Activated CD4-positive, CD25-positive, alpha-beta regulatory T cell treated with anti-CD3 and anti-CD28 coated beads, Interleukin-2, amount 50 U/mL, for 24 hours (primary cell): ENCODE data around the gene ETV7.
"Not testable (repeated sequence)": the region's sequence is repeated elsewhere in the genome, so short reads cannot be mapped to it uniquely, and the experiment has no call there.

Source experiments
- ATAC-seq, 2 donors: fragments of 150-1000 bp; cut with Tn5 transposase; one replicate each; pipeline ENCODE4 v1.10.0; 2021; ENCODE audit warnings: mild to moderate bottlenecking in 1 of 2, moderate library complexity in 1 of 2

The ETV7 gene

GRCh38 chr6:36383606-36384005, 3.9 kb downstream of the ETV7 start:
- peak; percentile 79 to 83 for ATAC-seq

DNA sequence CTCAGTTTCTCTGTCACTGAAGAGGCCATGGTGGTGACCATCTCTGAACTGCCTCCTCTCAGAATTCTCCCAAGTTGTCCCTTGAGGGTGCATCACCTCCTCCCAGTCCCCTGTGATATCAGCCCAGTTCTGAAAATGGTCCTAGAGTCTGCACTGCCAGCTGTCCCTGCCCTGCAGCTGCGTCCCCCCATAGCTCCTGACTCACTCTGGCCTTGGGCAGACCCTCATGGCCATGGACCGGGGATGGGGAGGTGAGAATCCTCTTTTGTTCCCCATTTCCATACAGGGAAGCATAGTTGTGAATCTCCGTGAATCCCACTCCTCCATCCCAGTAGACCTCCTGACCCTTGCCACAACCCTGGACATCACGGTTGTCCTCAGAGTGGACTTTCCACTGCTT, 4.5 kb downstream of the ETV7 start:
- no peak for ATAC-seq

DNA sequence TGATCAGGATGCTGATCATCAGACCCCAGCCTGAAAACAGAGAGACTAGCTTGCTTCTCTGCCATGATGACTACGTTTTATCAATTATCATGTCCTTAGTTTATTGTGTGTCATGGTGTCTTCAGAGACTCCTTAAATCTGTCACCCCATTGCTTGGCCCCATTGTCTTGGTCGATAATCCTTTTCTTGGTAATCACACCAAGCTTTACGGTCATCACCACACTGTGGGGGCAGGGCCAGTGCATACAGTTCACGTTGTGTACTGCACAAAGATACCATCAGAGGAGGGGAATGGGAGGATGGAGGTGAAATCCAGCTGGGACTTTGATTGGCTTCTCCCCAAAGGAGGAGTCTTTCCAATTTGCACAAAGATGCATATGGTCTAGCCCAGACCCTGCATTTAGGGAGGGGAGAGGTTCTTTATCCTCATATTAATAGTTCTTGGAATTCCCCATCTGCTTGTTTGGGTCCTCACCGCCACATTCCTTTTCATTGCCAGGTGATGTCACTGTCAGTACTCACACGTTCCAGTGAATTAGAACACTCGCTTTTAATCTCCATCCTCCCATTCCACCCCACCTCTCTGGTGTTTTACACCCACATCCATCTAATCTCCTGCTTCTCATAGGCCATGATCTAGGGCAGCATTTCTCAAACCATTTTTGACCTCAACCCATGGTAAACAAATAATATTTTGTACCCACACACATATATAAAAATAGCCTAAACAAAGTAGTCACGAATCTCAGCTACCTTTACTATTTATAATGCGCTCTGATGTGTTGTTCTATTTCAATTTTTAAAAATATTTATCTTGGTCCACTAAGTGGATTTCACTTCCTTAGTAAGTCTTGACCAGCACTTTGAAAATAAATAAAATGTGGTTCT, 5.7 kb downstream of the ETV7 start:
- no peak for ATAC-seq

GRCh38 chr6:36380166-36380565, 7.3 kb downstream of the ETV7 start:
- no peak for ATAC-seq

DNA sequence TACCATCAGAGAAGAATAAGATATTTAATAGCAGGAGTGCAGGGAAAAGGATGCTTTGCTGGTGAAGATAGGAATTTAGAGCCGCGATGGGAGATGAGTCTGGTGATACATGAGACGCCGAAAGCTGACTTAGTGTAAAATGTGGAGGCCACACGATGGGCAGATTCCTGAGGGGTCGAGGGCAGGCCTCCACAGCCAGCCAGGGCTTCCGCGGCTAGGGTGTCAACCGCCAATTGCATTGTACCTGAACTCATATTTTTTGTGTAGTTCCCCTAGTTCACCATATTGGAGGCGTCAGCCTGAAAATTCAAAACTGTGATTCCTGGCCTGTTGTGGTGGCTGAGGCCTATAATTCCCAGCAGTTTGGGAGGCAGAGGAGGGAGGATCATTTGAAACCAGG, 8.5 kb downstream of the ETV7 start:
- no peak for ATAC-seq

DNA sequence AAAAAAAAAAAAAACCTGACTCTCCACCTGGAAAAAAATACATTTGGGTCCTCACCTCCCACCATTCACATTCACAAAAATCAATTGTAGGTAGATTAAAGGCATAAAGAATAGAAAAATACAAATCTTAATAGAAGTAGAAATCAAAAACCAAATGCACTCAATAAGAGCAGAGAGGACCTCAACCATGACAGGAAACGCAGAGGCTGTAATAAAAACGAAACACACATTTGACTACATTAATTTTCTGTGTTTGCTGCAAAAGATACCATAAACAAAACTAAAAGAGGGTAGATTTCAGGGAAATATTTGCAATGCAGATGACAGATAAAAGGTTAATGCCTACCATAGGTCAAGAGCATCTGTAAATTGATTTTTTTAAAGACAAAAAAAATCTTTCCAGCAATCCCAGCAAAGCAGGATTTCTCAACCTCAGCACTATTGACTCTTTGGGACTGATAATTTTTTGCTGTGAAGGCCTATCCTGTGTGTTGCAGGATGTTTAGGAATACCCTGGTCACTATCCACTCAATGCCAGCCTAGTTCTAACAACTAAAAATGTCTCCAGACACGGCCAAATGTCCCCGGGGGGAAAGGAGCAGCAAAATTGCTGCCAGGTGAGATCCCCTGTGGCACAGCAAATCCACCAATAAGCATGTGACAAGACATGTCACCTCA, 9.1 kb downstream of the ETV7 start:
- peak; percentile 43 to 65 for ATAC-seq

DNA sequence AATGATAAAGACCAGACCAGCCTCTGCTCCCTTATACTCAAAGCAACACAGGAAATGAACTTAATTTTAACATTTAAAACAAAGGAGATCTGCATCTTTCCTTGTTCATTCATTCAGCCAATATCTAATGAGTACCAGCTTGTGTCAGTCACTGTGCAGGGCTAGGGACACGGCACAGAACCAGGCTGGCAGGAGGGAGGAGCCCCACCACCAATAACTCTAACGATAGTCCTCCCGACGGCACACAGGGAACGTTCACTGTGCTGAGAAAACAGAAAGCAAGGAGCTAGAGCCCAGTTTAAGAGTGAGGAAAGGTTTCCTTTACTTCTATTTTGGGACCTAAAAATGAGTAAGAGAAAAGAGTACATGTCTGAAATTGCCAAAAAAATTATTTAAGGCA, 9.9 kb downstream of the ETV7 start:
- no peak for ATAC-seq

GRCh38 chr6:36376742-36377141, 10.7 kb downstream of the ETV7 start:
- ATAC-seq: no peak

DNA sequence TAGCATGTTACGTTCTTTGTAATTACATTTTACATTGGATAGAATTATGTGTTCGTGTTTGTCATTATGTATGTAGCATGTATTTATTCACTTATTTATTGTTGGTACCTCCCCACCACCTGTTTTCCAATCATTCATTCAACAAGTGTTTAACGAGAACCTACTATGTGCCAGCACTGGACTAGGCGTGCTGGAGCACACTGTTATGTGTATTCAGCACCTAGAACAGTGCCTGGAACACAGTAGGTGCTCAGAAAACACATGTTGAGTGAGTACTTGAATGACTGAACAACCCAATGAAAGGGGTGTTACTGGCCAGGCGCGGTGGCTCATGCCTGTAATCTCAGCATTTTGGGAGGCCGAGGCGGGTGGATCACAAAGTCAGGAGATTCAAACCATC, 11.3 kb downstream of the ETV7 start:
- ATAC-seq: no peak

GRCh38 chr6:36375644-36376155, 11.8 kb downstream of the ETV7 start:
- ATAC-seq: no peak

GRCh38 chr6:36374972-36375371, 12.5 kb downstream of the ETV7 start:
- ATAC-seq: no peak

DNA sequence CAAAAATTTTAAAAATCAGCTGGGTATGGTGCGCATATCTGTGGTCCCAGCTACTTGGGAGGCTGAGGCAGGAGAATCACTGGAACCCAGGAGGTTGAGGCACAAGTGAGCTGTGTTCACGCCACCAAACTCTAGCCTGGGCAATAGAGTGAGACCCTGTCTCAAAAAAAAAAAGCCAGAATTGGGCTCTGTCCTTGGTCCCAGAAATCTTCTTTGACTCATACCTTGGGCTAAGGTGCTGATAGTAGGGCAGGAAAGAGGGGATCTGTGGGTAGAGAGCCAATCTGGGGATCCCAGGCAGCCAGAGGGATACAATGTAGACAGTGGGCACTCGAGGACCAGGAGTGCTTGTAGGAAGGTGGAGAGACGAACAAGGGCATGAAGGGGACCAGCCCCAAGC, 13.3 kb downstream of the ETV7 start:
- ATAC-seq: no peak

DNA sequence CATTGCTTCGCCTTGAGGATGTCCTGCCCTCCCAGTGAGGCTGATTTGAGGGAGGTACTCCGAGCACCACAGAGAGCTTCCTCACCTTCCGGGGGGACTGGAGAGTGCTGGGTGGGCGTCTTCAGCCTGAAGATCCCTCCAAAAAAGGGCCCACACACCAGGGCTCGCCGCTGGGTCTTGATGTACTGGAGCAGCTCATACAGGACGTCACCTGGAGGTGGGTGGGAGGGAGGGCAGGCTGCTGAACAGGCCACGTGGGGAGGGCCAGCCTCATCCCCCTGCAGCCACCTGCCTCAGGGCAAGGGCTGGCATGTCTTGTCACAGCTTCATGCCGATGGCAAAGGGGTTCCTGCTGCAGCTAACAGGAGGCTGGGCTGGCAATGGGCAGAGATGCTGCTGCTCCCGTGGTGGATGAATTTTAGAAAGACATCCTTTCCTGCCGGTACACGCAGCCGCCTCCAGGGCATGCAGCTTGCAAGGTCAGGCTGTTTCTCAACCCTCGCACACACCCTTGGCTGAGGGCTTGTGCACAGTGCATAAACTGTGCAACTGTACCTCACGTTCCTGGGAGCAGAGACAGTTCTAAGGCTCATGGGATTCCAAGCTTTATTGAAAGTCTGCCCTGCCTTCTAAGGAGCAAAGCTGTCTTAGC, 14.0 kb downstream of the ETV7 start:
- ATAC-seq: no peak

- ATAC-seq: no peak
Measured at GRCh38 chr6:36372088-36372487, 15.4 kb downstream of the ETV7 start.

GRCh38 chr6:36371211-36371610, 16.3 kb downstream of the ETV7 start:
- ATAC-seq: no peak

GRCh38 chr6:36370638-36371037, 16.8 kb downstream of the ETV7 start:
- ATAC-seq: no peak

DNA sequence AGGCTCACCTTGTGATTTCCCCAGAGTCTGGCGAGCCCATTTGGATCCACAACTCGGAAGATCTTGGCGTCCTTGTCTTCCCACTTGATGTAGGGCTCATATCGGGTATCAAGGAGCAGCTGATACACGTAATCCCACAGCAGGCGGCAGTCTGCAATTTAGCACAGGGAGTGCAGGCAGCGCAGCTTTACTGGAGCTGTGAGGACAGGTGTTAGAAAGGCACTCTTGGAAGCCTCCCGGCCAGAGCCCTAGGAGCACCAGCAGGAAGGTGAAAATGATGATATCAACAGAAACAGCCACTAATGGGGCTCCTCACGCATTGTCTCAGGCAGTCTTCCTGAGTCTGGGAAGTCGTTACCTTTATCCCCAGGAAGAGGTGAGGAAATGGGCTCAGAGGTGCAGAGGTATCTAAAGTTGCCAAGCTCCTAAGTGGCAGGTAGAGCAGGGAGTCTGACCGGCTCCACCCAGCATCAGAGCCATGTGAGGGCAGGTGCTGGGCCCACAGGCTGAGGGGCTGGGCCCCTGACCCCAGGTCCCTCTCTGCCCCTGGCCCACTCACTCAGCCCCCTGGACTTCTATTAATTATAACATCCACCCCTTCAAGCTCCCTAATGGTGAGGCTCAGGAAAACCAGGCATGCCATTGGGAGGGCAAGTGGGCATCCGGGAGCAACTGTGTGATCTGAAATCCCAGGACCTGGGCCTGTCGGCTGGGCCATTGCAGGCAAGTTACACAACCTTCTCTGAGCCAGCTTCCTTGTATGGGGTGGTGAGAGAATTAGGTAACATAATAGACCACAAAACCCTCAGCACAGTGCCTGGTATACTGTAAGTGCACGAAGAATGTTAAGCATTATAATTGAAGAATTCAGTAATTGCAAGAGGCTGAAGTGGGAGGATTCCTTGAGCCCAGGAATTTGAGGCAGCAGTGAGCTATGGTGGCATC, 18.3 kb downstream of the ETV7 start:
- ATAC-seq: no peak

GRCh38 chr6:36368421-36368820, 19.0 kb downstream of the ETV7 start:
- no peak for ATAC-seq

DNA sequence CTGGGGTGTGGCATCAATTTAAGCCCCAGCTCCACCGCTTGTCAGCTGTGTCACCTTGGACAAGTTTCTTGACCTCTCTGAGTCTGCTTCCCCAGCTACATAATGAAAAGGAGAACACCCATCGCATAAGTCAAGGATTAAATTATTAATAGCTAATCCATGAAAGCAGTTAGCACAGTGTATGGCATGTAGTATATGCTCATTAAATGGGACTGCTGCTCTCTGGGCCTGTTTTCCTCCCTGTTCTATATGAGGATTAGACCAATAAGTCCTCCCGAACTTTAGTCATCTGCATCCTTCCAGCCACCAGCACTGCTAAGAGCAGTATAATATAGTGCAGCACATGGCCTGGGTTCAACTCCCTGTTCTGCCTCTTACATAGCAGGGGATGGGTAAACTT, 19.7 kb downstream of the ETV7 start:
- ATAC-seq: no peak

DNA sequence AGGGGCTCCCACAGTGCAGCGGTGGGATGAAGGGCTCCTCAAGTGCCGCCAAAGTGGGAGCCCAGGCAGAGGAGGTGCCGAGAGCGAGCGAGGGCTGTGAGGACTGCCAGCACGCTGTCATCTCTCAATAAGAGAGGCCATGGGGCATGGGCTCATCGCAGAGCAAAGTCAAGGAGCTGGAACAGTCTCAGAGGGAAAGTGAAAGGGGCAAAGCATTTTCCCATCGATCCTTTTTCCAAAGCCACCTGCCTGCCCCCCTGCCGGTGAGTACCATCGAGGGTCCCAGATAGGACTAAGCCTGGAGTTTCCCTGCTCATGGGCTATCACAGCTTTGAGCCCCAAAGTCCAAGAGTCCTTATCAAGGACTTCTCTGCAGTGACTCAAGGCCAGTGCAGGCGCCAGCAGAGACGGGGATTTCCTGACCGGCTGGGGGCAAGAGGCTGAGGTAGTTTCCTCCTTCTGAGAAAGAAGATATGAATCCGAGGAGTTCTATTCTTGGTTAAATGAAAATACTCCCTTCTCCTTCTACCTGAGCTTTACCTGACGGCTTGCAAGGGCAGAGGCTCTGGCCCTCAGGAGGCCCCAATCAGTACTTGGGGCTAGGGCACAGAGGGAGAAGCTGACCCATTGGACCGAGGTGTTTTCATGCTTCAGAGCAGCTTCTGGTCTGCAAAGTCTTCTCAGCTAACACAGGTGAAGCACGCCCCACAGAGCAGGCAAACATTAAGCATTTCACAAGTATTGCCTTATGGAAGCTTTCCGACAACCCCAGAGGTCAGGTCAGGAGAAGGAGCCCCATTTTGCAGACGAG, 22.6 kb downstream of the ETV7 start:
- ATAC-seq: peak; percentile 71 to 74

DNA sequence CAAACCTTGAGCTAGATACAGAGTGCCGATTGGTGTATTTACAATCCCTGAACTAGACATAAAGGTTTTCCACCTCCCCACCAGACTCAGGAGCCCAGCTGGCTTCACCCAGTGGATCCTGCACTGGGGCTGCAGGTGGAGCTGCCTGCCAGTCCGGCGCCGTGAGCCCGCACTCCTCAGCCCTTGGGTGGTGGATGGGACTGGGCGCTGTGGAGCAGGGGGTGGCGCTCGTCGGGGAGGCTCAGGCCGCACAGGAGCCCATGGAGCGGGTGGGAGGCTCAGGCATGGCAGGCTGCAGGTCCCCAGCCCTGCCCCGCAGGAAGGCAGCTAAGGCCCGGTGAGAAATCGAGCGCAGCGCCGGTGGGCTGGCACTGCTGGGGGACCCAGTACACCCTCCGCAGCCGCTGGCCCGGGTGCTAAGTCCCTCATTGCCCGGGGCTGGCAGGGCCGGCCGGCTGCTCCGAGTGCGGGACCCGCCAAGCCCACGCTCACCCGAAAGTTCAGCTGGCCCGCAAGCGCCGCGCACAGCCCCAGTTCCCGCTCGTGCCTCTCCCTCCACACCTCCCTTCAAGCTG, 23.3 kb downstream of the ETV7 start:
- ATAC-seq: not testable (repeated sequence)
